GM21423 (cell line): ENCODE measurements around the gene HSPA1B.
"Not testable (repeated sequence)": the region's sequence is repeated elsewhere in the genome, so short reads cannot be mapped to it uniquely, and the experiment has no call there.

Source experiments
- ATAC-seq: cut with Tn5 transposase; IDR thresholded peaks from one replicate; pipeline ENCODE4 v1.9.1; 2021; ENCODE audit warnings: mild to moderate bottlenecking, moderate library complexity; ENCODE audit not compliant: unreplicated experiment

The HSPA1B gene

GRCh38 chr6:31825553-31825952 lies 2.0 kb upstream of the HSPA1B start:
- ATAC-seq: no peak

DNA sequence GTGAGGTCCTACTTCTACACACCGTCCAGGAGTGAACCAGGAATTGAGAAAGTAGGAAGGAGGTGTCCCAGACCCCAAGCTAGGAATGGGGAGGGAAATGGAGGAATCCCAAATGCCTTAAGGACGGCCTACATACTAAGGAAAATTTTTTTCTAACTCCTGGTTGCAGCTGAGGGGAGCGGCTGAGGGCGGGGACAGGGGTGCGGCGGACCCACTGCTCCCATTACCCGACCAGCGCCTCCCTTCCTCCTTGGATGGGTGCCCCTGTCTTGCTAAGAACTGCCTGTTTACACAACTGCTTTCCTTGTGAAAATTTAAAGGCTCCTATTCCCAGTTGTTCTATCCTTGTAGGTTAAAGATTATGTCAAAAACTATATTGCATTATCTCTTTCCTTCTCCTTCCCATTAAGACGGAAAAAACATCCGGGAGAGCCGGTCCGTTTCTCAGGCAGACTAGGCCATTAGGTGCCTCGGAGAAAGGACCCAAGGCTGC lies 699 bp upstream of the HSPA1B start:
- no peak for ATAC-seq

- ATAC-seq: no peak
These were observed 2.2 kb downstream of the HSPA1B start for GRCh38 chr6:31829633-31830283.

- no peak for ATAC-seq
These were observed 3.4 kb downstream of the HSPA1B start for GRCh38 chr6:31830886-31831335.

- no peak for ATAC-seq
These were observed 4.0 kb downstream of the HSPA1B start for GRCh38 chr6:31831350-31832215.

GRCh38 chr6:31834367-31835250 lies 7.1 kb downstream of the HSPA1B start:
- peak; percentile 33 for ATAC-seq

GRCh38 chr6:31836047-31836473 lies 8.5 kb downstream of the HSPA1B start:
- ATAC-seq: no peak

DNA sequence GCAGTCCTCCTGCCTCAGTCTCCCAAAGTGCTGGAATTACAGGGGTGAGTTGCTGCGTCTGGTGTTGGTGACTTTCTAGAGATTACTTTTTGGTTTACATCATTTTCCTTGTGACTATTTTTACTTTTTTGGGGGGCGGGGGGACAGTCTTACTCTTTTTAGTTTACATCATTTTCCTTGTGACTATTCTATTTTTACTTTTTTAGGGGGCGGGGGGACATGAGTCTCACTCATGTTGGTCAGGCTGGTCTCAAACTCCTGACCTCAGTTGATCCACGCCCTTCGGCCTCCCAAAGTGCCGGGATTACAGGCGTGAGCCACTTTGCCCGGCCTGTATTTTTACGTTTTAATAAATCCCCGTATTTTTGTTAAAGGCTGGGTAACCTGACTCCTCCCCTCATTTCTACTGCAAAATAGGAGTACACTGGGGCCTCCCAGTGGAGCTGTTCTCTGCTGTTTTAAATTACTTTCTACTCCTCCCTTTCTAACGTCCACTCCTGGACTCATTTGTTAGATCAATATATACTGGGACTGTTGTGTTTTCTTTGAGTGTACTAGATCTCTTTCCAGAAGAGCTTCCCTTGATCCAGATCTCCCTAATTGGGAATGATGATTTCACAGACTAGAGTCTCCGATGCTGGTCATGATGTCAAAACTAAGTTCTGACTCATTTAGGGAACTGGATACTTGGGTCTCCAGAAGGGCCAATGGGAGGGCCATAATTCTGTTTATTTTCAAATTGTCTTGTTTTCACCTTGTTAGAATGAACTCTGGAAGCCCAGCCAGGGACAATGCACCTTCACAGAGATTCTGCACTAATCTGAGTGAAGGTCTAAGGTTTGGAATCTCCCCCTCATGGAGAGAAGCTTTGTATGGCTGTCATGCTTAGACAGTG lies 9.2 kb downstream of the HSPA1B start:
- no peak for ATAC-seq

- no peak for ATAC-seq
These were observed 10.0 kb downstream of the HSPA1B start for GRCh38 chr6:31837369-31838113.

- not testable (repeated sequence) for ATAC-seq
These were observed 10.6 kb downstream of the HSPA1B start for GRCh38 chr6:31838114-31838553.

GRCh38 chr6:31838968-31839367 lies 11.4 kb downstream of the HSPA1B start:
- ATAC-seq: no peak

DNA sequence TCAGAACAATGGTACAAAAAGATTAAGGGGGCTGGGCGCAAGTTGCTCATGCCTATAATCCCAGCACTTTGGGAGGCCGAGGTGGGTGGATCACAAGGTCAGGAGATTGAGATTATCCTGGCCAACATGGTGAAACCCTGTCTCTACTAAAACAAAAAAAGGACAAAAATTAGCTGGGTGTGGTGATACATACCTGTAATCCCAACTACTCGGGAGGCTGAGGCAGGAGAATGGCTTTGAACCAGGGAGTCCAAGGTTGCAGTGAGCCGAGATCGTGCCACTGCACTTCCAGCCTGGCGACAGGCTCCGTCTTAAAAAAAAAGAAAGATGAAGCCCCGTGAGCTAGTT lies 12.2 kb downstream of the HSPA1B start:
- not testable (repeated sequence) for ATAC-seq

- no peak for ATAC-seq
These were observed 14.5 kb downstream of the HSPA1B start for GRCh38 chr6:31842053-31842452.

- ATAC-seq: no peak
These were observed 17.0 kb downstream of the HSPA1B start for GRCh38 chr6:31844507-31844906.

GRCh38 chr6:31847276-31847978 lies 19.9 kb downstream of the HSPA1B start:
- ATAC-seq: no peak

DNA sequence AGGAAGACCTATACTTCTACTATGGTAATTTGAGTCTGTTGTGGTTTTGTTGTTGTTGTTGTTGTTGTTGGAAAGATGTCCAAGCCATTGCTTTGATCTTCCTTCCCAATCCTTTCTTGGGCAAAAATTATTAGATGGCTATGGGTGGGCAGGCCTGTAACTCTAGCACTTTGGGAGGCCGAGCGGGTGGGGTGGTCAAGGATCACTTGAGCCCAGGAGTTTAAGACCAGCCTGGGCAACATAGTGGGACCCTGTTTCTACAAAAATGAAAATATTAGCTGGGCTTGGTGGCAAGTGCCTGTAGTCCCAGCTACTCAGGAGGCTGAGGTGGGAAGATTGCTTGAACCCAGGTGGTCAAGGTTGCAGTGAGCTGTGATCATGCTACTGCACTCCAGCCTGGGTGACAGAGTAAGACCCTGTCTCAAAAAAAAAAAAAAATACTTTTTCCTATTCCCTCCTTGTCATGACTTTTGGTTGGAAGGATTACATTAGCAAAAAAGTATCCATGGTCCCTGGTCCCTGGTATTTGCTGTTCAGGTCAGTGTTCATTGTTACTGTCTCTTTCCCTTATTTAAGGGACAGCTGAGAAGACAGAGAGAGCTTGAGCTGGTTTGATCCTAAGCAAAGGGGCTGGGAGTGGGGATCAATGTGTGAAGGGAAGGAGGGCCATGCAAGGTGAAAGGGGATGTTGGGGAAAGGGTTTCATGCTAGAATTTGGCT lies 23.4 kb downstream of the HSPA1B start:
- no peak for ATAC-seq

GRCh38 chr6:31851485-31851832 lies 23.9 kb downstream of the HSPA1B start:
- no peak for ATAC-seq
